HepG2 (cell line): ENCODE results near the gene CBX2. TPM values are rescaled to one million over a fixed set of nuclear protein-coding genes. Genes with fewer than 3 reads are reported as not detected.

ENCODE experiments used
- CREB1 ChIP-seq, 2 experiments: fragments of 450-650 bp in 1 of 2; IDR thresholded peaks; 2 replicates each; pipeline ENCODE4 v1.6.1; 2016 to 2017; ENCODE audit warnings: control low read depth in 1 of 2, mild to moderate bottlenecking in 1 of 2, missing compliant biosample characterization in 1 of 2, missing genetic modification characterization in 1 of 2
- FOXC1 ChIP-seq: sonication (generic); formaldehyde crosslinking; IDR thresholded peaks from 2 replicates; pipeline ENCODE4 v1.8.0; 2022; ENCODE audit warnings: mild to moderate bottlenecking, missing genetic modification reagents, borderline replicate concordance
- HMG20A ChIP-seq: IDR thresholded peaks from 2 replicates; pipeline ENCODE4 v1.6.1; 2016; ENCODE audit warnings: borderline replicate concordance
- HOXA9 ChIP-seq: sonication (generic); formaldehyde crosslinking; IDR thresholded peaks from 2 replicates; pipeline ENCODE4 v1.8.1; 2022; ENCODE audit warnings: missing genetic modification reagents, mild to moderate bottlenecking, moderate library complexity, borderline replicate concordance
- HOXD1 ChIP-seq: sonication (generic); formaldehyde crosslinking; IDR thresholded peaks from 2 replicates; pipeline ENCODE4 v1.5.0; 2020; ENCODE audit warnings: missing genetic modification reagents
- IRF9 ChIP-seq: sonication (generic); formaldehyde crosslinking; IDR thresholded peaks from 2 replicates; pipeline ENCODE4 v1.8.0; 2022; ENCODE audit warnings: missing genetic modification reagents, mild to moderate bottlenecking, borderline replicate concordance
- KLF6 ChIP-seq: IDR thresholded peaks from 2 replicates; pipeline ENCODE4 v1.8.0; 2016; ENCODE audit warnings: missing biosample characterization, missing genetic modification reagents
- NFKBIZ ChIP-seq: IDR thresholded peaks from 2 replicates; pipeline ENCODE4 v1.6.1; 2018; ENCODE audit warnings: missing genetic modification reagents, missing compliant biosample characterization
- NR2F1 ChIP-seq, 2 experiments: fragments of 450-650 bp in 1 of 2; formaldehyde crosslinking in 1 of 2; IDR thresholded peaks; 2 replicates each; pipeline versions ENCODE4 v1.5.0 to v1.6.1; 2016 to 2020; ENCODE audit warnings: mild to moderate bottlenecking in 1 of 2, missing compliant biosample characterization in 1 of 2, missing genetic modification reagents in 1 of 2, moderate library complexity in 1 of 2
- PATZ1 ChIP-seq: sonication (generic); formaldehyde crosslinking; IDR thresholded peaks from 2 replicates; pipeline ENCODE4 v1.4.0; 2020; ENCODE audit warnings: missing genetic modification reagents
- PHB2 ChIP-seq: fragments of 450-650 bp; IDR thresholded peaks from 2 replicates; pipeline ENCODE4 v1.6.1; 2018; ENCODE audit not compliant: partially characterized antibody
- PLSCR1 ChIP-seq: sonication (generic); formaldehyde crosslinking; IDR thresholded peaks from 2 replicates; pipeline ENCODE4 v1.5.0; 2020; ENCODE audit warnings: missing genetic modification reagents, mild to moderate bottlenecking, borderline replicate concordance
- RBM22 ChIP-seq: fragments of 200-400 bp; formaldehyde crosslinking; optimal IDR thresholded peaks from 2 replicates; pipeline ENCODE3; 2017; ENCODE audit warnings: mild to moderate bottlenecking, low read length, moderate library complexity
- SETDB1 ChIP-seq: sonication (generic); formaldehyde crosslinking; IDR thresholded peaks from 2 replicates; pipeline ENCODE4 v1.5.1; 2020; ENCODE audit warnings: missing genetic modification reagents, mild to moderate bottlenecking, borderline replicate concordance
- ZNF143 ChIP-seq: sonication (generic); formaldehyde crosslinking; IDR thresholded peaks from 2 replicates; pipeline ENCODE4 v1.4.0; 2020; ENCODE audit warnings: missing genetic modification reagents
- ZNF251 ChIP-seq: sonication (generic); formaldehyde crosslinking; IDR thresholded peaks from 2 replicates; pipeline ENCODE4 v1.9.0; 2021; ENCODE audit warnings: mild to moderate bottlenecking, missing genetic modification reagents
- ZNF337 ChIP-seq: sonication (generic); formaldehyde crosslinking; IDR thresholded peaks from 2 replicates; pipeline ENCODE4 v1.5.1; 2020; ENCODE audit warnings: missing genetic modification reagents, low read depth, mild to moderate bottlenecking, borderline replicate concordance
- ZNF44 ChIP-seq: sonication (generic); formaldehyde crosslinking; IDR thresholded peaks from 2 replicates; pipeline ENCODE4 v1.5.1; 2020; ENCODE audit warnings: mild to moderate bottlenecking, missing genetic modification reagents
- ZZZ3 ChIP-seq: sonication (generic); formaldehyde crosslinking; IDR thresholded peaks from 2 replicates; pipeline ENCODE4 v1.4.0; 2020; ENCODE audit warnings: missing genetic modification reagents, mild to moderate bottlenecking, borderline replicate concordance
- polyA plus RNA-seq, 8 experiments: library from polyadenylated mRNA; depleted of rRNA in 3 of 8; stranded (reverse) in 7 of 8; unstranded in 1 of 8; fragments of >200 nt; fragmentation: Illumina TruSeq in 4 of 8; extraction: Trizol in 4 of 8; gene quantifications; 2 replicates each; pipeline versions ENCODE4 v1.2.1 to v1.2.3, GENCODE V29; 2011 to 2016; ENCODE audit warnings: low read depth in 4 of 8, missing spikeins in 1 of 8, mixed read lengths in 1 of 8; ENCODE audit not compliant: insufficient read depth in 1 of 8
- total RNA-seq, 5 experiments: library from RNA; depleted of rRNA; stranded (reverse); fragments of >200 nt; fragmentation: Illumina TruSeq; extraction: Trizol; gene quantifications; 2 replicates each; pipeline ENCODE4 v1.2.3, GENCODE V29; 2016; ENCODE audit warnings: low read depth in 1 of 5
- TF ChIP-seq, protein P1 (sequence below): sonication (generic); formaldehyde crosslinking; IDR thresholded peaks from 2 replicates; pipeline ENCODE4 v1.5.1; 2020; ENCODE audit warnings: mild to moderate bottlenecking, missing genetic modification reagents, moderate library complexity

The CBX2 gene
- total and polyA plus RNA-seq, 2 of the 13 experiments (the other 11 are each of a cell fraction or from before 2014, with no cell fraction given): 14.5 to 31.1 TPM

DNA sequence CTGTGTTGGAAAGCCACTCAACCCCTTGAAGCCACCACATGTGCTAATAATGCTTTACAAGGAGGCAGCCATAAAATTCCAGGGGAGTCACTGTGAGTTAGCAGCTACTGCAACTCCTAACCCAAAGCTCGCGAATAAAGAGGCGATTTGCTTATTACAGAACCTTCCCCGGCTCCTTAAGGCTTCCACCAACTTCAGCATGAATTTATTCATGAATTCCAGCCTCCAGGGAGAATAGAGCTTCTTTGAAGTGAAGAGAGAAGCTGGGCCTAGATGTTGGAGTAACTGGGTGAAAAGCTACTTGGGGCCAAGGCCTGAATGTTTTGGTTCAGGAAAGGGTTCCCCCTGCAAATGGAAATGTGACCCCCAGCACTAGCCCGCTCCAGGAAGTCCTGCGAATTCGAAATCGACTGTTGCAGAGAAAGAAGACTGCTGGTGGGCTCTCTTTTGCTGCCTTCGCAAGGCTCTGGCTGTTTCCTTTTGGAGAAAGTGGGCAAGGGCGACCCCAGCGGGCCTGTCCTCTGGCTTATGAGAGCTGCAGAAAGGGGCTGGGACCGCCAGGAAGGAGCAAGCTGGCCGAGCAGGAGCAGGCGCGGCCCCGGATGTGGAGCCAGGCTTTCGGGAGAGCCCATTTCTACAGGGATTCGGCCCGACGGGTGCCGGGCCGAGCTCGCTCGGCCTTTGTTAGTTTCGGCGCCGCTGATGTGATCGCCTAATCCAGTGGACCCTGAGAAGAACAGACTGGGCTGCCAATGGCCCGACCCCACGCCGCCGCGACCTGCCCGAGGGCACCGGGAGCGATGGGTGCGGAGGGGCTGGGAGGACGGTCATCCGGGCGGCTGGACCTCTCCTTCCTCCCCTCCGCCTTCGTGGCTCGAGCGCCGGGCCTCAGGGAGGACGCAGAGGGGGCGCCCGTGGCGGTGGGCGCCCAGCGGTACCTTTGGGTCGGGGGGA is 11.3 kb downstream of the CBX2 start (continued):
- TF ChIP-seq, protein P1, sequence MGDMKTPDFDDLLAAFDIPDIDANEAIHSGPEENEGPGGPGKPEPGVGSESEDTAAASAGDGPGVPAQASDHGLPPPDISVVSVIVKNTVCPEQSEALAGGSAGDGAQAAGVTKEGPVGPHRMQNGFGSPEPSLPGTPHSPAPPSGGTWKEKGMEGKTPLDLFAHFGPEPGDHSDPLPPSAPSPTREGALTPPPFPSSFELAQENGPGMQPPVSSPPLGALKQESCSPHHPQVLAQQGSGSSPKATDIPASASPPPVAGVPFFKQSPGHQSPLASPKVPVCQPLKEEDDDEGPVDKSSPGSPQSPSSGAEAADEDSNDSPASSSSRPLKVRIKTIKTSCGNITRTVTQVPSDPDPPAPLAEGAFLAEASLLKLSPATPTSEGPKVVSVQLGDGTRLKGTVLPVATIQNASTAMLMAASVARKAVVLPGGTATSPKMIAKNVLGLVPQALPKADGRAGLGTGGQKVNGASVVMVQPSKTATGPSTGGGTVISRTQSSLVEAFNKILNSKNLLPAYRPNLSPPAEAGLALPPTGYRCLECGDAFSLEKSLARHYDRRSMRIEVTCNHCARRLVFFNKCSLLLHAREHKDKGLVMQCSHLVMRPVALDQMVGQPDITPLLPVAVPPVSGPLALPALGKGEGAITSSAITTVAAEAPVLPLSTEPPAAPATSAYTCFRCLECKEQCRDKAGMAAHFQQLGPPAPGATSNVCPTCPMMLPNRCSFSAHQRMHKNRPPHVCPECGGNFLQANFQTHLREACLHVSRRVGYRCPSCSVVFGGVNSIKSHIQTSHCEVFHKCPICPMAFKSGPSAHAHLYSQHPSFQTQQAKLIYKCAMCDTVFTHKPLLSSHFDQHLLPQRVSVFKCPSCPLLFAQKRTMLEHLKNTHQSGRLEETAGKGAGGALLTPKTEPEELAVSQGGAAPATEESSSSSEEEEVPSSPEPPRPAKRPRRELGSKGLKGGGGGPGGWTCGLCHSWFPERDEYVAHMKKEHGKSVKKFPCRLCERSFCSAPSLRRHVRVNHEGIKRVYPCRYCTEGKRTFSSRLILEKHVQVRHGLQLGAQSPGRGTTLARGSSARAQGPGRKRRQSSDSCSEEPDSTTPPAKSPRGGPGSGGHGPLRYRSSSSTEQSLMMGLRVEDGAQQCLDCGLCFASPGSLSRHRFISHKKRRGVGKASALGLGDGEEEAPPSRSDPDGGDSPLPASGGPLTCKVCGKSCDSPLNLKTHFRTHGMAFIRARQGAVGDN: no peak
- TF ChIP-seq CREB1 (IDR thresholded peaks at IDR 0.05) (no peak), CREB1 (CRISPR knock-in tag; IDR thresholded peaks at IDR 0.05) (no peak), PHB2 (no peak), ZNF251 (CRISPR knock-in tag) (no peak), HOXD1 (CRISPR knock-in tag) (no peak), NR2F1 (CRISPR knock-in tag; IDR thresholded peaks at IDR 0.05) (no peak), SETDB1 (CRISPR knock-in tag) (no peak), ZNF337 (CRISPR knock-in tag) (peak; percentile 20; the same call in 1 of the 2 replicates), IRF9 (CRISPR knock-in tag) (no peak), FOXC1 (CRISPR knock-in tag) (0 out of 2 replicates have a peak, but pooled peaks have one; percentile 56), HOXA9 (CRISPR knock-in tag) (no peak), KLF6 (CRISPR knock-in tag) (peak; percentile 11; the same call in 1 of the 2 replicates), NFKBIZ (CRISPR knock-in tag) (0 out of 2 replicates have a peak, but pooled peaks have one; percentile 26), ZNF44 (CRISPR knock-in tag) (no peak; the same call in 1 of the 2 replicates), RBM22 (no peak), PLSCR1 (no peak), ZZZ3 (CRISPR knock-in tag) (no peak), HMG20A (no peak), ZNF143 (CRISPR knock-in tag) (no peak), PATZ1 (no peak)
